GM23248 (cell line): ENCODE data around the gene ARMC3.

Source experiments
- EZH2 ChIP-seq: fragments of 200-600 bp; sonication (generic); IDR thresholded peaks from 2 replicates; pipeline ENCODE4 v1.6.1; 2018; ENCODE audit warnings: antibody characterized with exemption, mild to moderate bottlenecking; ENCODE audit not compliant: insufficient read depth, poor library complexity, severe bottlenecking
- EZH2phosphoT487 ChIP-seq: fragments of 200-600 bp; sonication (generic); IDR thresholded peaks from 2 replicates; pipeline ENCODE4 v1.6.1; 2018; ENCODE audit warnings: antibody characterized with exemption, moderate library complexity, mild to moderate bottlenecking, low read depth; ENCODE audit not compliant: insufficient read depth

- TF ChIP-seq EZH2phosphoT487 (no peak), EZH2 (no peak)
Measured at GRCh38 chr10:22894714-22895113, 33.1 kb upstream of the ARMC3 start.
